ENCODE measurements around the gene MED13L.
"Not testable (repeated sequence)": the region's sequence is repeated elsewhere in the genome, so short reads cannot be mapped to it uniquely, and the experiment has no call there.

The MED13L gene

DNA sequence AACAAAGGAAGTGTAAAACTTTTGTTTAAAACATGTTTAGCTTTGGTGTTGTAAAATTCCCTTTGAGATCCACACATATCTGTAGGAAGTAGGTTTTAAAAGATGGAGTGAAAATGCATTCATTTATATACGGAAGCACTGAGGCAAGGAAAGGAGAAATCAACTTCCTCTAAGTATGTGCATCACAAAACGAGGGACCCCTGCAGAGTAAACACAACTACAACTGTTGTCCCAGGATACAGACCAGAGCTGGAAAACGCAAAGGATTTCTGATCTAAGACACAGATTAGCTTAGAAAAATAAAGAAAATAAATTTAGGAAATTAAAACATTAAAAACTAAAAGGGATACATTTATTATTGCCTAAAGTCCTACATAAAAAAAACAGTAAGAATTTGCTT, 297.6 kb downstream of the MED13L start:
- TF ChIP-seq, protein P1, sequence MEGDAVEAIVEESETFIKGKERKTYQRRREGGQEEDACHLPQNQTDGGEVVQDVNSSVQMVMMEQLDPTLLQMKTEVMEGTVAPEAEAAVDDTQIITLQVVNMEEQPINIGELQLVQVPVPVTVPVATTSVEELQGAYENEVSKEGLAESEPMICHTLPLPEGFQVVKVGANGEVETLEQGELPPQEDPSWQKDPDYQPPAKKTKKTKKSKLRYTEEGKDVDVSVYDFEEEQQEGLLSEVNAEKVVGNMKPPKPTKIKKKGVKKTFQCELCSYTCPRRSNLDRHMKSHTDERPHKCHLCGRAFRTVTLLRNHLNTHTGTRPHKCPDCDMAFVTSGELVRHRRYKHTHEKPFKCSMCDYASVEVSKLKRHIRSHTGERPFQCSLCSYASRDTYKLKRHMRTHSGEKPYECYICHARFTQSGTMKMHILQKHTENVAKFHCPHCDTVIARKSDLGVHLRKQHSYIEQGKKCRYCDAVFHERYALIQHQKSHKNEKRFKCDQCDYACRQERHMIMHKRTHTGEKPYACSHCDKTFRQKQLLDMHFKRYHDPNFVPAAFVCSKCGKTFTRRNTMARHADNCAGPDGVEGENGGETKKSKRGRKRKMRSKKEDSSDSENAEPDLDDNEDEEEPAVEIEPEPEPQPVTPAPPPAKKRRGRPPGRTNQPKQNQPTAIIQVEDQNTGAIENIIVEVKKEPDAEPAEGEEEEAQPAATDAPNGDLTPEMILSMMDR (IDR thresholded peaks at IDR 0.05; ENCODE audit: poor library complexity, severe bottlenecking): no peak
- no peak overlapping the region for H3K4me3 ChIP-seq (ENCODE audit: severe bottlenecking)
- no peaks in the 10 kb centered on the region for H3K27me3 ChIP-seq (ENCODE audit: insufficient read depth, poor library complexity, severe bottlenecking)
- peaks cover 34% of the 10 kb centered on the region for H3K36me3 ChIP-seq (ENCODE audit: low read depth)
- ATAC-seq (ENCODE audit: low read depth): no peak
- no peak for DNase-seq (ENCODE audit: low spot score)
- H3K9me3 ChIP-seq (ENCODE audit: severe bottlenecking): no peaks in the 10 kb centered on the region
- H3K4me1 ChIP-seq (ENCODE audit: insufficient read depth, poor library complexity, severe bottlenecking): no peaks in the 10 kb centered on the region
- no peak overlapping the region for H3K27ac ChIP-seq (ENCODE audit: poor library complexity, severe bottlenecking)

DNA sequence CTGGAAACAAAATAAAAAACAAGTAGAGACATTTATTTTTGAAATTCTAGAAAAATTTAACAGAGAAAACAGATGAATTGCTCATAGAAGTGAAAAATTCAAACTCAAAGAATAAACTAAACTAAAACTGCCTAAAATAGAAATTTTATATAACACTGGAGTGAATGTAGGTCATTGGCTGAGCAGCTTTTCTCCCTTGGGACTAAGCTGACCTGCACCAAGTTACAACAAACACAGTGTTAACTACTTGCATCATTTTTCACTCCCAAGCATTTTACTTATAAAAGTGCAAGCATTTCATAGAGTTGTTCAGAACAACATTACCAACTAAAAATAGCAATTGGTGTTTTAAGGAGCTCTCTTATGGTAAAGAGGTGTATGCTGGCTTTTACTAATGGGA, 298.1 kb downstream of the MED13L start:
- no peak for DNase-seq (ENCODE audit: low spot score)
- H3K36me3 ChIP-seq (ENCODE audit: low read depth): peaks cover 37% of the 10 kb centered on the region

DNA sequence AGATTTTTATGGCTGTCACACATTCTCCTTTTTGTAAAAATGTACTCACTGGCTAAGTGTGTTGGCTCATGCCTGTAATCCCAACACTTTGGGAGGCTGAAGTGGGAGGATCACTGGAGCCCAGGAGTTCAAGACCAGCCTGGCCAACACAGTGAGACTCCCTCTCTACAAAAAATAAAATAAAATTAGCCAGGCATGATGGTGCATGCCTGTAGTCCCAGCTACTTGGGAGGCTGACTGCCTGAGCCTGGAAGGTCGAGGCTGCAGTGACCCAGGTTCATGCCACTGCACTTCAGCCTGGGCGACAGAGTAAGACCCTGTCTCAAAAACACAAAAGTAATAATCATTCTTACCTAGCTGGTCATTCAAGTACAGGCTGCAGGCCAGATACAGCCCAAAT, 300.7 kb downstream of the MED13L start:
- H3K36me3 ChIP-seq (ENCODE audit: low read depth): peaks cover 41% of the 10 kb centered on the region
- not testable (repeated sequence) for H3K27me3 ChIP-seq (ENCODE audit: insufficient read depth, poor library complexity, severe bottlenecking); H3K4me1 ChIP-seq (ENCODE audit: insufficient read depth, poor library complexity, severe bottlenecking); DNase-seq (ENCODE audit: low spot score); H3K4me3 ChIP-seq (ENCODE audit: severe bottlenecking); H3K27ac ChIP-seq (ENCODE audit: poor library complexity, severe bottlenecking); H3K9me3 ChIP-seq (ENCODE audit: severe bottlenecking); ATAC-seq (ENCODE audit: low read depth)

More for the DNA sequence above, 298.1 kb downstream of the MED13L start:
- H3K9me3 ChIP-seq (ENCODE audit: severe bottlenecking): no peaks in the 10 kb centered on the region
- H3K4me3 ChIP-seq (ENCODE audit: severe bottlenecking): no peak overlapping the region
- no peaks in the 10 kb centered on the region for H3K4me1 ChIP-seq (ENCODE audit: insufficient read depth, poor library complexity, severe bottlenecking)
- no peak for ATAC-seq (ENCODE audit: low read depth)
- TF ChIP-seq, protein P1 (IDR thresholded peaks at IDR 0.05; ENCODE audit: poor library complexity, severe bottlenecking): no peak
- no peaks in the 10 kb centered on the region for H3K27me3 ChIP-seq (ENCODE audit: insufficient read depth, poor library complexity, severe bottlenecking)
- H3K27ac ChIP-seq (ENCODE audit: poor library complexity, severe bottlenecking): no peak overlapping the region

DNA sequence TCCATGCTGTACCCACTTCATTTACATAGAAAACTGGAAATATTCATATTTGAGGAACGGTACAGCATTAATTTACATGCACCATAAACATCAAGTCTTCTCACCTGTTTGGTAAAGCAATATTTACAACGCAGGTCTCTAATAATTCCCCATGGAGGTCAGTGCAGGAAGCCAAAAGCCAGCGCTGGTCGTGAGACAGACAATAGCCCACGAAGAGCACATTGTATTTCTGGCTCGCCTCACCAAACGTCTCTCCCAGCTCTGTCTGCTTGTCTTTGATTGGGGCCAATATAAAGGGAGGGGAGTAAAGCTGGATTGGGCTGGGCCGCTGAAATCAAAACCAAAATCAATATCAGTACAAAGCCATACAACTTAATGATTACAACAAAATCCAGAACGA, 302.1 kb downstream of the MED13L start:
- Histone ChIP-seq H3K36me3 (ENCODE audit: low read depth) (peaks cover 46% of the 10 kb centered on the region), H3K4me3 (ENCODE audit: severe bottlenecking) (no peak overlapping the region), H3K4me1 (ENCODE audit: insufficient read depth, poor library complexity, severe bottlenecking) (no peaks in the 10 kb centered on the region), H3K27me3 (ENCODE audit: insufficient read depth, poor library complexity, severe bottlenecking) (no peaks in the 10 kb centered on the region), H3K9me3 (ENCODE audit: severe bottlenecking) (no peaks in the 10 kb centered on the region), H3K27ac (ENCODE audit: poor library complexity, severe bottlenecking) (no peak overlapping the region)
- ATAC-seq (ENCODE audit: low read depth): no peak
- DNase-seq (ENCODE audit: low spot score): no peak
- TF ChIP-seq, protein P1 (IDR thresholded peaks at IDR 0.05; ENCODE audit: poor library complexity, severe bottlenecking): no peak

DNA sequence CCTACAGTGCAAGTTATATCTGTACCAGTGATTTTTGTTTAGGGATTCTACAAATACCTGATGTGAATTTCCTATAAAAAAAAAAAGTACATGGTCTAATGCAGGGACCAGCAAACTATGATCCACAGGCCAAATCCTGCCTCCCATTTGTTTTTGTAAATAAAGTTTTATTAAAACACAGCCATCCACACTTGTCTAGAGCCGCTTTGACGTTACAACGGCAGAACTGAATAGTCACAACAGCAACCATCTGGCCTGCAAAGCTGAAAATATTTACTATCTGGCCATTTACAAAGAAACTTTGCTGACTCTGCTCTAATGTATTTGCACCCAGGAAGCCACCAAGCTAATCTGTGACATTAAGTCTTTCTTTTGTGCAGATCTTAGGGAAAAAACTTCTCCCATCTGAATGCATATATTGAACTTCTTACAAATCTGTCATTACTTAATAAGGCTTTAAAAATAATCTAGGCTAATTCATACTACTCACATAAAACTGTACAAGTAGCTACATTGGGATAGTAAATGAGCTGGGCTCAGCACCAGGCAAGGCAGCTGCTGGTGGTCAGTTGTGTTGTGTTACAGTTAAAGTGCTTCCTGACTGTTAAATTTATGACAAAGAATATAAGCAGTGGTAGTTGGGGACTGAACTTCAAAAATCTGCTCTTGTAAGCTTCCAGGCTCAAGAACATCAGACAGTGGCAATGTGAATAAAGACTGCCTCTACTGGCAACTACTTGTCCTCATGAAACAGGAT, 303.3 kb downstream of the MED13L start:
- peaks cover 48% of the 10 kb centered on the region for H3K36me3 ChIP-seq (ENCODE audit: low read depth)
- no peak overlapping the region for H3K27ac ChIP-seq (ENCODE audit: poor library complexity, severe bottlenecking)
- TF ChIP-seq, protein P1 (IDR thresholded peaks at IDR 0.05; ENCODE audit: poor library complexity, severe bottlenecking): no peak
- no peaks in the 10 kb centered on the region for H3K4me1 ChIP-seq (ENCODE audit: insufficient read depth, poor library complexity, severe bottlenecking)
- H3K4me3 ChIP-seq (ENCODE audit: severe bottlenecking): no peak overlapping the region
- no peaks in the 10 kb centered on the region for H3K9me3 ChIP-seq (ENCODE audit: severe bottlenecking)
- ATAC-seq (ENCODE audit: low read depth): no peak
- no peaks in the 10 kb centered on the region for H3K27me3 ChIP-seq (ENCODE audit: insufficient read depth, poor library complexity, severe bottlenecking)
- DNase-seq (ENCODE audit: low spot score): no peak
